Endodermal cell (in vitro differentiated cells): ENCODE measurements around the gene ALG14. TPM values are rescaled to one million over a fixed set of nuclear protein-coding genes. Genes with fewer than 3 reads are reported as not detected.
A peak's percentile ranks its signal among the peaks of the same experiment; 100 is the strongest.

Experiments used
- DNase-seq: peaks from one replicate; pipeline ENCODE4 v3.0.0-alpha.2; 2017
- H3K27ac ChIP-seq: 2 replicates; pipeline ENCODE4 v1.5.1; 2013; ENCODE audit warnings: mild to moderate bottlenecking, low read depth, low read length, moderate library complexity
- H3K27me3 ChIP-seq: 2 replicates; pipeline ENCODE4 v1.6.1; 2013; ENCODE audit warnings: mild to moderate bottlenecking, low read length, moderate library complexity; ENCODE audit not compliant: insufficient read depth, control insufficient read depth, poor library complexity, severe bottlenecking
- H3K36me3 ChIP-seq: 2 replicates; pipeline ENCODE4 v1.7.0; 2013; ENCODE audit warnings: mild to moderate bottlenecking, low read length, moderate library complexity; ENCODE audit not compliant: control insufficient read depth, insufficient read depth
- H3K4me1 ChIP-seq: one replicate; pipeline ENCODE4 v1.7.0; 2013; ENCODE audit warnings: low read length; ENCODE audit not compliant: control insufficient read depth, insufficient read depth
- H3K4me3 ChIP-seq: 2 replicates; pipeline ENCODE4 v1.5.1; 2013; ENCODE audit warnings: mild to moderate bottlenecking, low read length, moderate library complexity
- H3K9ac ChIP-seq: 2 replicates; pipeline ENCODE4 v1.6.1; 2013; ENCODE audit warnings: mild to moderate bottlenecking, low read length, moderate library complexity; ENCODE audit not compliant: poor library complexity, severe bottlenecking; ENCODE audit errors: extremely low read depth
- H3K9me3 ChIP-seq: 2 replicates; pipeline ENCODE4 v1.6.1; 2013; ENCODE audit warnings: mild to moderate bottlenecking, low read length, moderate library complexity; ENCODE audit not compliant: control insufficient read depth
- H3K27ac Mint-ChIP-seq: 2 replicates; pipeline ENCODE4 v1.8.0; 2020; ENCODE audit warnings: mixed read lengths
- H3K27me3 Mint-ChIP-seq: 2 replicates; pipeline ENCODE4 v1.8.0; 2021; ENCODE audit warnings: mild to moderate bottlenecking, mixed read lengths; ENCODE audit not compliant: insufficient read depth
- H3K36me3 Mint-ChIP-seq: 2 replicates; pipeline ENCODE4 v1.8.0; 2020; ENCODE audit warnings: low read depth, mixed read lengths
- H3K4me1 Mint-ChIP-seq: 2 replicates; pipeline ENCODE4 v1.8.0; 2020; ENCODE audit warnings: mixed read lengths
- H3K4me3 Mint-ChIP-seq: 2 replicates; pipeline ENCODE4 v1.8.0; 2020; ENCODE audit warnings: mild to moderate bottlenecking, moderate library complexity, mixed read lengths
- H3K9me3 Mint-ChIP-seq: 2 replicates; pipeline ENCODE4 v1.8.0; 2020; ENCODE audit warnings: mild to moderate bottlenecking, mixed read lengths
- CTCF ChIP-seq: fragments of 200-600 bp; sonication (generic); conservative IDR thresholded peaks from 2 replicates; pipeline ENCODE4 v1.5.0; 2021; ENCODE audit warnings: antibody characterized with exemption, mild to moderate bottlenecking
- WGBS, 2 experiments: methylation state at CpG; one replicate each; pipeline versions ENCODE4 v1.1.5 to v1.1.7; 2013; ENCODE audit warnings: missing lambda C conversion rate in 2 of 2, mixed read lengths in 1 of 2; ENCODE audit not compliant: insufficient coverage in 1 of 2, insufficient read length in 1 of 2; 5-methylcytosine and 5-hydroxymethylcytosine counted together
- total RNA-seq, 2 donors: library from RNA; stranded (reverse); fragmentation: NEBNext Ultra II Directional in 1 of 2; extraction: Animal tissue kit (Norgen Biotek cat#: 25700) in 1 of 2; gene quantifications; 2 replicates in 1 of 2; 3 replicates in 1 of 2; pipeline ENCODE4 v1.2.1, GENCODE V29; 2021

ALG14 gene
- total RNA-seq, 2 donors from 2014 or later, result 5.9 to 7.0 TPM

- H3K9me3 ChIP-seq, result no peaks in the 10 kb centered on the region
- no peak for DNase-seq
- TF ChIP-seq CTCF, result no peak
- Mint-ChIP-seq H3K36me3 (no peaks in the 10 kb centered on the region), H3K27me3 (no peaks in the 10 kb centered on the region), H3K27ac (no peak overlapping the region), H3K4me3 (no peak overlapping the region), H3K4me1 (peaks cover 10% of the 10 kb centered on the region), H3K9me3 (no peaks in the 10 kb centered on the region)
- no peak overlapping the region for H3K27ac ChIP-seq
- peaks cover 7% of the 10 kb centered on the region for H3K27me3 ChIP-seq
- WGBS, 2 experiments, result 83 to 89% methylated on average over 1 of the region's 1 CpG
- no peaks in the 10 kb centered on the region for H3K4me1 ChIP-seq
- H3K4me3 ChIP-seq, result no peak overlapping the region
- no peak overlapping the region for H3K9ac ChIP-seq
- no peaks in the 10 kb centered on the region for H3K36me3 ChIP-seq
Observed at GRCh38 chr1:95080446-95080845, 7.7 kb upstream of the ALG14 start.

- Mint-ChIP-seq H3K36me3 (peaks cover 5% of the 10 kb centered on the region), H3K9me3 (no peaks in the 10 kb centered on the region), H3K4me3 (no peak overlapping the region), H3K4me1 (peaks cover 13% of the 10 kb centered on the region), H3K27me3 (no peaks in the 10 kb centered on the region), H3K27ac (no peak overlapping the region)
- TF ChIP-seq CTCF, result no peak
- no peak overlapping the region for H3K9ac ChIP-seq
- DNase-seq, result no peak
- no peak overlapping the region for H3K27ac ChIP-seq
- H3K9me3 ChIP-seq, result no peaks in the 10 kb centered on the region
- no peaks in the 10 kb centered on the region for H3K36me3 ChIP-seq
- peaks cover 7% of the 10 kb centered on the region for H3K27me3 ChIP-seq
- H3K4me3 ChIP-seq, result no peak overlapping the region
- no peaks in the 10 kb centered on the region for H3K4me1 ChIP-seq
Observed at GRCh38 chr1:95076034-95076433, 3.3 kb upstream of the ALG14 start.

- Histone ChIP-seq H3K27ac (no peak overlapping the region), H3K4me3 (peak overlapping the region; percentile 95), H3K4me1 (no peaks in the 10 kb centered on the region), H3K27me3 (peaks cover 7% of the 10 kb centered on the region), H3K36me3 (no peaks in the 10 kb centered on the region), H3K9ac (peak overlapping the region; percentile 18), H3K9me3 (no peaks in the 10 kb centered on the region)
- Mint-ChIP-seq H3K4me3 (peak overlapping the region; percentile 84), H3K4me1 (peaks cover 28% of the 10 kb centered on the region), H3K27me3 (no peaks in the 10 kb centered on the region), H3K9me3 (no peaks in the 10 kb centered on the region), H3K27ac (peak overlapping the region; percentile 20), H3K36me3 (peaks cover 5% of the 10 kb centered on the region)
- WGBS, 2 experiments, result 27 to 54% methylated on average over 2 to 3 of the region's 3 CpGs
- TF ChIP-seq CTCF, result no peak
- no peak for DNase-seq
Observed at GRCh38 chr1:95073446-95073845, 695 bp upstream of the ALG14 start.
